Caki2 (cell line): ENCODE data around the gene FAM221B. TPM values are rescaled to one million over a fixed set of nuclear protein-coding genes. Genes with fewer than 3 reads are reported as not detected.

Experiments
- DNase-seq: peaks from one replicate; pipeline ENCODE4 v3.0.0-alpha.2; 2015; ENCODE audit warnings: low read depth
- in situ Hi-C: cut with HindIII; loops from 2 replicates; pipeline ENCODE4 v1.10.0; 2016; ENCODE audit warnings: low sequenced_read_pairs, low pct_unique_long_range_greater_than_20kb, mixed read lengths
- total RNA-seq: library from RNA; depleted of rRNA; stranded (reverse); fragments of >200 nt; shearing (Covaris generic); gene quantifications from 2 replicates; pipeline ENCODE4 v1.2.3, GENCODE V29; 2014; ENCODE audit warnings: low replicate concordance

Gene FAM221B
- total RNA-seq, 1 experiment from 2014 or later, result not detected

DNA sequence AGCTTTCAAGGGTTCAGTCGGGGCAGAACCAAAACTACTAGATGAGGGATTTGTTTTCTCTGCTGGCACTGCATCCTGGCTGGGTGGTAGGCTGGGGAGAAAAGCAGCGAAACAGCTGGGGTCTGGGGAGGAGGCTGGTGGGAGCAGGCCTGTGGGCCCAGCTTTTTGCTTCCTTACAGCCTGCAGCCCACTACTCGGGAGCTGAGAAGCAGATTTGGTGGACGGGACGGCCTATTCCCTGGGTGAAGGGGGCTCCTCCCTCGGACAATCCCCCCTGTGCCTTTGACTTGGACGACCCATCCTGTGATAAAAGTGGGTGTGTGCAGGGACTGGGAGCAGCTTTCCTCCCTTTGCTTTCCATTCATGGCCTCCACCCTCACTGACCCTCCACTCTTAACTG, 28.0 kb downstream of the FAM221B start:
- in situ Hi-C loops, result no loop called here

DNA sequence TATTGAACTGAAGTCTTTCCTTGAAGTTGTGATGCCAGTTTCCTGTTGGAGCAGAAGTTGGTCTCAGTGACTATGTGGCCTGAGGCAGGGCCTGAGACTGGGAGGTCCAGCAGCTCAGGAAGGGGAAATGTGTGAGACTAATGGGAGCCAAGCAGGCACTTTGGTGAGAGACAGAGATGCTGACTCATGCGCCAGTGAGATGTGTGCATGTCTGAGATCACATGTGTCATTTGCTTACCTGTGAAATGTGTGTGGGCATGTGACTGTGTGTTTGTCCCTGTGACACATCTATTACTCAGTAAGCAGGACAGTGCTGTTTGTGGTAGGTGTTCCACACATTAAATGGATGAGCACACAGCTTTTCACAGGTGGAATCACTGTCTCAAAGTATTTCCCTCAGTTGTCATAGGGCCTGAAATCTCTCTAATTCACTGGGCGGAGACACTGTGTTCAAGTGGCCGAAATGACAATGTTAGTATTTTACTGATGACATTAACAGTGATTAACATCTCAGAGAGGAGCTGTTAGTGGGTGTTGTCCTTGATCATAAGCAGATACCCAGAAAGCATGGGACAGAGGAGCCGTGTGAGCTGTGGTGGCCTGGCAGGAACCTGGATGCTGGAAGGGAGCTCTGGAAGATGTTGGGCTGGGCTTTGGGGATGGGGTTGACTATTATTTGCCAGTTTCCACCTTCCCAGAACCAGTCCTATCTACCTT, 29.7 kb downstream of the FAM221B start:
- in situ Hi-C loops, result no loop called here
- peak; percentile 76 for DNase-seq

More for the DNA sequence above, 28.0 kb downstream of the FAM221B start:
- no peak for DNase-seq

DNA sequence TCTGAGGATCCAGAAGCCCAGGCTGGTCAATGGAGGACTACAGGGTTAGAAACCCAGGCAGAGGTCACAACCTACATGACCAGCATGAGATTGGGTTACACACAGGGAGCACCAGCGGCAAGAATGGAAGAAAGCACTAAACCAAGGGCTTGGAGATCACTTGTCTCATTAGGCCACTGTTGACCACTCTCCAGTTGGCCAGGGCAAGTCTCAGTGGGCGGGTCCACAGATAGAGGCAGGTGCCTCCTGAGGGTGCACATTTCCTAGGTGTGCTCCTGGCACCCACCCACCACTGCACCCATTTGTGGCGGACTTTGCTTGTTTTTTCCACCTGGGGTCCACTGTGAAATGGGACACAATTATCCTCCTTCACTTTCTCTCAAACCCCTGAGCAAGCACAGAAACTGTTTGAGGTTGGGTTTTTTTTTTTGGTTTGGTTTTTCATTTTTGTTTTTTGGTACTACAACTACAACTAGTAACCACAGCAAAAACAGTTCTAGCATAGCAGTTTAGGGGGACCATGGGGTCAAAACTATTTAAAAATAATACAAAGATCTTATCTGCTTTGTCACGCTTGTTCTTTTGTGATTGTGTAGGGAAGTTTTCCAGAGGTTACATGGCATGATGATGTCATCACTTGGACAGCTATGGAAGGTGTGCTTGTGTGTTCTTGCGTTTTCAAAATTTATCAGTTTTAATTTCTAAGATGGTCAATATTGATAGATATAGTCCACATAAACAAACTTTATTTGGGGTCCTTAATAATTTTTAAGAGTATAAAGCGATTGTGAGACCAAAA, 31.0 kb downstream of the FAM221B start:
- in situ Hi-C loops, result no loop called here
- no peak for DNase-seq

DNA sequence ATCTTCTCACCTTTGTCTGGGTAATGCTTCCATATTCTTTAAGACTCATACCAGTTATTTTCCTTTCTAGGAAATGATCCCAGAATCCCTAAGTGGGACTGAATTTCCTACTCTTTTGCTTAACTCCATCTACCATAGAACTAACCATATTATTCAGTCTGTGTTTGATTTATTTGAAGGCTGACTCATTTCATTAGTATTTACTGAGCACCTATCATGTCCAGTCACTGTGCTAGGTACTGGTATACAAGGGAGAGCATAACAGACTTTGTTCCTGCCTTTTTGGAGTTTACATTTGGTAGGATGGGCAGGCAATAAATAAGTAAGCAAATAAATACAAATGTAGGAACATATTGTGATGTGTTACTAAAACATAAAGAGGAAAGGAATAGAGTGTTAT, 32.8 kb downstream of the FAM221B start:
- no peak for DNase-seq
- in situ Hi-C loops, result no loop called here

DNA sequence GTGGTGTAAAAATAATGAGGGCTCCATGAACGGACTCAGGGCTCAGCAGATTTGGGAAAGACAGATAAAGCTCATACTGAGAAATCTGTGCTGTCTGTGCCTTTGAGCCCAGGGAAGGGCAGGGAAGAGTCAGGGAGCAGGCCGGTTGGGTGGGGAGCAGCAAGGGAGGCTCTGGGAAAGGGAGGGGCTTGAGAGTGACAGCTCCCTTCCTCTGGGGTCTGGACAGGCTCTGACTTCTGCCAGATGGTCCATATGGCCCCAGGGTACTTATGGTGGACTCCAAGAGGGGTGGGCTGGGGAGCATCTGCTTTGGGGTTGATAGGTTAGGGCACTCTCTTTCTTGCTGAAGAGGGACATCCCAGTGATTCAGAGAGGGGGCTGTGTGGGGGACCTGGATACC, 35.1 kb downstream of the FAM221B start:
- DNase-seq, result no peak
- in situ Hi-C loops, result no loop called here

GRCh38 chr9:35792826-35793225, 35.7 kb downstream of the FAM221B start:
- no peak for DNase-seq
- in situ Hi-C loops, result no loop called here

- no peak for DNase-seq
- in situ Hi-C loops, result no loop called here
Observed at GRCh38 chr9:35792024-35792813, 36.3 kb downstream of the FAM221B start.

GRCh38 chr9:35791297-35791921, 37.1 kb downstream of the FAM221B start, which contains the start of gene NPR2:
Gene NPR2, plus strand, starts transcription at chr9:35791591. Its CDS starts 818 bp downstream, at chr9:35792409.
- in situ Hi-C loops, result no loop called here
- DNase-seq, result no peak

DNA sequence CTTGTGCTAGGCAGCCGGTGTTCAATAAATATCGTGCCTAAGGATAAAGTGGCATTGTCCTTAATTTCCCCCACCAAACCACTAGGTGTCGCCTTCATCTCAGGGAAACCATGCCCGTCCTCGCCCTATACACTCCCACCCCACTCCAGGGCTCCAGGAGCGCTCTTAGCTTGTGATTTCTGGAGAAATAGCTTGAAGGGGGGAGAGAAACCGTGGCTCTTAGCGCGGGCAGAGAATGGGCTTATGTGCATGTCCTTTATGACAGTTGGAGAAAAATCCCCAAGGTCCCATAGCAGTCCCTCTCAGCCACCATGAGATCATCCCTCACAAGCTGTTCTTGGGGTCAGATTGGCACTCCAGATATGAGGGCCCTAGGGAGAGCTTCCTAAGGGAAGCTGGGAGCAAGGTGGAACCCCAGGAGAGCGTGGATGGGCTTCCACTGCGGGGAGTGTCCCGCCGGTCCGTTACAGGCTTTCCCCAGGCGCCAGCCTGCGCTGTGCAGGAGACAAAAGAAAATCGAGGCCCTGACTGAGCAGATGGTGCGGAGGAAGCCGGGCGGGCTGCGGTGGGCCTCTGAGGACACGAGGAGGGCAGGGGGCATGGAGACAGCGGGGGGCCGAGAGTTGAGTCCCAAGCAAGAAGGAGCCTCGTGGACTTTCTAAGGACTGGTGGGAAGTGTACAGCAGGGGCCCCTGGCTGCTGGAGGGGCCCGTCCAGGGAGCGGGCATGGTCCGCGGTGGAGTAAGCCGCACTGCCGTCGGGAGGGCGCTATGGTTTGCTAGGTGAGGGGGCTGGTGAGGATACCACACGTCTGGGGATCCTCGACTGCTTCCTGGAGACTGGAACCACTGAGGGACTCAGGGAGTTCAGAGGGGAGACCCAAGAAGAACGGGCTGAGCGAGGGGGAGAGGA, 37.9 kb downstream of the FAM221B start:
- in situ Hi-C loops, result no loop called here
- DNase-seq, result peak; percentile 42

GRCh38 chr9:35790025-35790384, 38.5 kb downstream of the FAM221B start:
- in situ Hi-C loops, result no loop called here
- DNase-seq, result no peak

DNA sequence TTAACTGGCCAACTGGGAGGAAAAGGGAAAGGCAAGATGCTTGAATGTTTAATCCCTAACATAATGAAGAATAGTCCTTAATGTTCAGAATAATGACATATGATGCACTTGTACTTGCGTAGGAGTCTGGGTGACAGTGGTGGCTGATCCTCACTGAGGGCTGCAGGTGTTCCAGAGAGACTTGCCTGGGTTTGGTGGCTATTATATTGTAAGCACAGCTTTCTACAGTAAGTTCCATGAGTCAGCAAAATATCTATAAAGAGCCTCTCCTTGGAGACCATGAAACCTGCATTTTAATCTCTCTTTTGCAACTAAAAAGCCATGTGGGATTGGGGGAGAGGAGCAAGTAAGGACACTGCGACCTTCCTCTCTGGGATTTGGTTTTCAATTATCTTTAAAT, 39.0 kb downstream of the FAM221B start:
- in situ Hi-C loops, result no loop called here
- DNase-seq, result no peak

DNA sequence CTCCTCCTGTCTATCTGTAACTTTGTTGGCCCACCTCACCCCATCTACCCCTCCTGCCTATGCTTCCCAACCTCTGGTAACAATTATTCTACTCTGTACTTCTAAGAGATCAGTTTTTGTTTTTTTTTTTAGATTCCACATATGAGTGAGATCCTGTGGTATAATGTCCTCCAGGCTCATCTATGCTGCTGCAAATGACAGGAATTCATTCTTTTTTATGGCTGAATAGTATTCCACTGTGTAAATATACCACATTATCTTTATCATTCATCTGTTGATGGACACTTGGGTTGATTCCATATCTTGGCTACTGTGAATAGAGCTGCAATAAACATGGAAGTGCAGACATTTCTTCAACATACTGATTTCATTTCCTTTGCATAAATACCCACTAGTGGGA, 45.1 kb downstream of the FAM221B start:
- in situ Hi-C loops, result no loop called here
- no peak for DNase-seq

DNA sequence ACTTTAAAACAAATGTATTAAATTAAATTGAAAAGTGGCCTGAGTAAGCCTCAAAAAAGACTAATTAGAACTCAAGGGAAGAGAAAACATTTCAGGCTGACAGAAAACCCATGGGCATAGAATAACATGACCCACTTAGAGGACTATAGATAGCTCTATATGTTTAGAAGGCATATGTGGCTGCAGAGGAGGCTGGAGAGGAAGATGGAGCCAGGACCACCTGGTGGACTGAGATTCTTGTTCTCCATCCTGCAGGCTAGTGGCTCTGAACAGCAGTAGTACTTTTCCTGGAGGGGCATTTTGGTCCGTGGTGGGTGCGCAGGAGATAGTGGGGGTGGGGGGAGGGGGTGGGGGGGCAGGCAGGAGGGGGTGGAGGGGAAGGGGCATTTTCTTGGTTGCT, 47.5 kb downstream of the FAM221B start:
- DNase-seq, result no peak
- in situ Hi-C loops, result no loop called here

DNA sequence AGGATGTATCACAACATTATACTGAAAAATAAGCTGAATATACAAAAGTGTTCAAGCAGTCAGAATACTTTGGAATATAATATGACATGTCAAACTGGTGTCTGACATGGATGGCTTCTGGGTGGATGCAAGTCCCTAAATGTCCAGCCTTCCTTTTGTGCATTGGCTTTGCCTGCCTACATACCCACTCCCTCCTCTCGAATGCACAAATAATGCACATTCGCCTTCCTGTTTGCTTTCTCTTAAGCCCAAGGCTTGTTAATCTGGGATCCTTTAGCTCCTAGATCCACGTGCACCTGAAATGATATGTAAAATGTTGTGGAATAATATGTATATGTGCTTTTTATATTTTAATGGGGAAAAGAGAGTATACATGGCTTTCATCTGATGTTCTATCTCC, 50.0 kb downstream of the FAM221B start:
- in situ Hi-C loops, result no loop called here

GRCh38 chr9:35776018-35776417, 52.5 kb downstream of the FAM221B start:
- in situ Hi-C loops, result no loop called here
- DNase-seq, result peak; percentile 95

More for the DNA sequence above, 50.0 kb downstream of the FAM221B start:
- DNase-seq, result no peak

- in situ Hi-C loops, result no loop called here
- no peak for DNase-seq
Observed at GRCh38 chr9:35774907-35775635, 53.5 kb downstream of the FAM221B start.

DNA sequence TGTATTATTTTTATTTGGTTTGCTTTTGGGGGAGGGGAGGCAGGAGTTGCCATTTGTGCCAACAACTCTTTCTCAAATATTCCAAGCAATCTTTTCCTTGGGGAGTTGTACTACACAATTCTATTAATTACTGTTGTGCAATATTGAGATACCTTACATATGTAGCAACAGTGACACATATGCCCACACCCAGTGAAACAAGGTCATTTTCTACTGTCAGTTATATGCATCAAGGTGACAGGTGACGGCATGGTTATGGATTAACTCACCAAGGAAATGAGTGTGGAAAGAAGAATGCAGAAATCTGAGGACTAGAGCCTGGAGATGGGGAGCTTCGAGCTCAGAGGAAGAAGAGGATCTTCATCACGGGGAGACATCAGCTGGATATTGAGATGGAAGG, 56.6 kb downstream of the FAM221B start:
- DNase-seq, result no peak
- in situ Hi-C loops, result no loop called here
